Activated CD4-positive, alpha-beta T cell treated with anti-CD3 and anti-CD28 coated beads, Interleukin-2, amount 10 ng/mL, durations not matched to agents 24 days and 14 days (primary cell): Measurements from ENCODE around the gene ZC3HAV1. TPM values are rescaled to one million over a fixed set of nuclear protein-coding genes. Genes with fewer than 3 reads are reported as not detected.
"Not testable (repeated sequence)": the region's sequence is repeated elsewhere in the genome, so short reads cannot be mapped to it uniquely, and the experiment has no call there.

Experiments
- DNase-seq: peaks from one replicate; pipeline ENCODE4 v3.0.0; 2022
- H3K27ac Mint-ChIP-seq: one replicate; pipeline ENCODE4 v1.8.0; 2022; ENCODE audit warnings: mild to moderate bottlenecking, mixed read lengths
- H3K27me3 Mint-ChIP-seq: one replicate; pipeline ENCODE4 v1.8.0; 2022; ENCODE audit warnings: mixed read lengths
- H3K36me3 Mint-ChIP-seq: one replicate; pipeline ENCODE4 v1.8.0; 2022; ENCODE audit warnings: low read depth, mild to moderate bottlenecking, mixed read lengths
- H3K4me1 Mint-ChIP-seq: one replicate; pipeline ENCODE4 v1.8.0; 2021; ENCODE audit warnings: mixed read lengths
- H3K4me3 Mint-ChIP-seq: one replicate; pipeline ENCODE4 v1.8.0; 2022; ENCODE audit warnings: mild to moderate bottlenecking, moderate library complexity, mixed read lengths
- H3K9me3 Mint-ChIP-seq: one replicate; pipeline ENCODE4 v1.8.0; 2021; ENCODE audit warnings: mixed read lengths
- intact Hi-C: fragments of 100-400 bp; cut with micrococcal nuclease; formaldehyde crosslinking; loops from one replicate; pipeline ENCODE4 v1.15.1; 2023
- total RNA-seq: library from RNA; stranded (reverse); gene quantifications from 2 replicates; pipeline ENCODE4 v1.2.3, GENCODE V29; 2022

ZC3HAV1 gene
- total RNA-seq, 1 donor from 2014 or later = 86.1 TPM

GRCh38 chr7:139032473-139032872, 77.0 kb downstream of the ZC3HAV1 start:
- Mint-ChIP-seq H3K36me3 (peaks cover 51% of the 10 kb centered on the region), H3K4me3 (no peak overlapping the region), H3K4me1 (peaks cover 31% of the 10 kb centered on the region), H3K9me3 (no peaks in the 10 kb centered on the region), H3K27me3 (peaks cover under 1% of the 10 kb centered on the region), H3K27ac (no peak overlapping the region)
- intact Hi-C loops = no loop called here
- no peak for DNase-seq

GRCh38 chr7:139029353-139029752, 80.2 kb downstream of the ZC3HAV1 start:
- Mint-ChIP-seq H3K27ac (no peak overlapping the region), H3K27me3 (no peaks in the 10 kb centered on the region), H3K36me3 (peaks cover 69% of the 10 kb centered on the region), H3K9me3 (no peaks in the 10 kb centered on the region), H3K4me1 (peaks cover 17% of the 10 kb centered on the region), H3K4me3 (no peak overlapping the region)
- intact Hi-C loops = no loop called here
- DNase-seq = no peak

GRCh38 chr7:139026551-139026950, 83.0 kb downstream of the ZC3HAV1 start:
- no peaks in the 10 kb centered on the region for H3K27me3 Mint-ChIP-seq
- intact Hi-C loops = no loop called here
- DNase-seq = no peak
- H3K4me1 Mint-ChIP-seq = peaks cover 7% of the 10 kb centered on the region
- H3K9me3 Mint-ChIP-seq = no peaks in the 10 kb centered on the region
- no peak overlapping the region for H3K4me3 Mint-ChIP-seq
- H3K27ac Mint-ChIP-seq = no peak overlapping the region
- H3K36me3 Mint-ChIP-seq = peaks cover 66% of the 10 kb centered on the region

GRCh38 chr7:139025861-139026260, 83.7 kb downstream of the ZC3HAV1 start:
- not testable (repeated sequence) for H3K9me3 Mint-ChIP-seq

GRCh38 chr7:139023076-139023475, 86.4 kb downstream of the ZC3HAV1 start:
- peaks cover 3% of the 10 kb centered on the region for H3K4me1 Mint-ChIP-seq
- DNase-seq = no peak
- no peak overlapping the region for H3K4me3 Mint-ChIP-seq
- H3K36me3 Mint-ChIP-seq = peaks cover 48% of the 10 kb centered on the region
- no peaks in the 10 kb centered on the region for H3K9me3 Mint-ChIP-seq
- no peak overlapping the region for H3K27ac Mint-ChIP-seq
- intact Hi-C loops = no loop called here
- no peaks in the 10 kb centered on the region for H3K27me3 Mint-ChIP-seq

More at GRCh38 chr7:139025861-139026260, 83.7 kb downstream of the ZC3HAV1 start:
- intact Hi-C loops, DNase-seq, H3K27me3 Mint-ChIP-seq, H3K4me3 Mint-ChIP-seq, H3K4me1 Mint-ChIP-seq, H3K27ac Mint-ChIP-seq: not testable (repeated sequence)
- peaks cover 63% of the 10 kb centered on the region for H3K36me3 Mint-ChIP-seq

GRCh38 chr7:139022286-139022685, 87.2 kb downstream of the ZC3HAV1 start:
- Mint-ChIP-seq H3K27ac (no peak overlapping the region), H3K27me3 (no peaks in the 10 kb centered on the region), H3K4me3 (no peak overlapping the region), H3K36me3 (peaks cover 43% of the 10 kb centered on the region), H3K4me1 (peaks cover 5% of the 10 kb centered on the region), H3K9me3 (no peaks in the 10 kb centered on the region)
- intact Hi-C loops = no loop called here
- DNase-seq = no peak

GRCh38 chr7:139018910-139019309, 90.6 kb downstream of the ZC3HAV1 start:
- Mint-ChIP-seq H3K4me3 (no peak overlapping the region), H3K27me3 (peaks cover 11% of the 10 kb centered on the region), H3K27ac (no peak overlapping the region), H3K9me3 (no peaks in the 10 kb centered on the region), H3K36me3 (peaks cover 23% of the 10 kb centered on the region), H3K4me1 (peaks cover 7% of the 10 kb centered on the region)
- intact Hi-C loops = loop anchor here (5.0 to 10.0 kb wide), 2 partner anchors 113 to 326 kb away; partner anchors contain the start of gene FMC1
- DNase-seq = no peak

GRCh38 chr7:139016931-139017511, 92.5 kb downstream of the ZC3HAV1 start:
- intact Hi-C loops = loop anchor here (1.0 to 10.0 kb wide), 4 partner anchors 28 to 328 kb away; partner anchors contain the start of gene FMC1
- Mint-ChIP-seq H3K27ac (no peak overlapping the region), H3K27me3 (peaks cover 17% of the 10 kb centered on the region), H3K36me3 (peaks cover 8% of the 10 kb centered on the region), H3K4me1 (peaks cover 7% of the 10 kb centered on the region), H3K4me3 (no peak overlapping the region), H3K9me3 (no peaks in the 10 kb centered on the region)
- DNase-seq = peak; percentile 89

- intact Hi-C loops = loop anchor here (10.0 kb wide), 1 partner anchor 333 kb away; the partner anchor contains the start of gene FMC1
- Mint-ChIP-seq H3K4me1 (no peaks in the 10 kb centered on the region), H3K36me3 (no peaks in the 10 kb centered on the region), H3K9me3 (peaks cover 4% of the 10 kb centered on the region), H3K4me3 (no peak overlapping the region), H3K27me3 (peaks cover 17% of the 10 kb centered on the region), H3K27ac (no peak overlapping the region)
- no peak for DNase-seq
These were observed 98.1 kb downstream of the ZC3HAV1 start for GRCh38 chr7:139011373-139011772.

GRCh38 chr7:139004321-139005090, 105.0 kb downstream of the ZC3HAV1 start:
- Mint-ChIP-seq H3K4me3 (no peak overlapping the region), H3K27me3 (peaks cover 6% of the 10 kb centered on the region), H3K36me3 (no peaks in the 10 kb centered on the region), H3K9me3 (peaks cover 14% of the 10 kb centered on the region), H3K27ac (no peak overlapping the region), H3K4me1 (no peaks in the 10 kb centered on the region)
- no peak for DNase-seq
- intact Hi-C loops = no loop called here

GRCh38 chr7:138999414-138999813, 110.1 kb downstream of the ZC3HAV1 start:
- Mint-ChIP-seq H3K4me3 (no peak overlapping the region), H3K9me3 (peaks cover 5% of the 10 kb centered on the region), H3K27ac (no peak overlapping the region), H3K4me1 (peaks cover 2% of the 10 kb centered on the region), H3K36me3 (no peaks in the 10 kb centered on the region), H3K27me3 (peaks cover 10% of the 10 kb centered on the region)
- intact Hi-C loops = no loop called here
- no peak for DNase-seq

Other genes with a start within 250 kb of the ZC3HAV1 start
- 0.77 and 0.95 TPM in 2 replicates for gene KIAA1549, start 128.3 kb downstream of the ZC3HAV1 start, total RNA-seq
- gene ZC3HAV1L, start 73.7 kb downstream of the ZC3HAV1 start, total RNA-seq = 36.5 and 38.5 TPM in 2 replicates
- gene UBN2, start 121.5 kb upstream of the ZC3HAV1 start, total RNA-seq = 12.5 and 15.2 TPM in 2 replicates
- gene FMC1, start 231.6 kb upstream of the ZC3HAV1 start, total RNA-seq = 5.1 and 7.5 TPM in 2 replicates